HCT116 (cell line): ENCODE data around the gene POFUT1. TPM values are rescaled to one million over a fixed set of nuclear protein-coding genes. Genes with fewer than 3 reads are reported as not detected.
"Not testable (repeated sequence)": the region's sequence is repeated elsewhere in the genome, so short reads cannot be mapped to it uniquely, and the experiment has no call there.

Experiments
- ATAC-seq: fragments of 200-7000 bp; cut with Tn5 transposase; 2 replicates; pipeline ENCODE4 v1.9.1; 2020; ENCODE audit warnings: mild to moderate bottlenecking, moderate library complexity
- BruUV-seq: library from RNA; stranded (reverse); fragments of 400-500 nt; replicated peaks from 2 replicates; lab custom pipeline; 2021; lab: Mats Ljungman, UMichigan
- CTCF ChIA-PET: fragments of 300-600 bp; sonication (Branson Sonifier 250); formaldehyde crosslinking; loops from one replicate; lab custom pipeline; 2021; ENCODE audit warnings: antibody characterized with exemption; lab: Charles Lee
- POLR2A ChIA-PET: fragments of 300-600, 350-600 bp; sonication (Branson Sonifier 250); formaldehyde crosslinking; loops from one replicate; lab custom pipeline; 2021; ENCODE audit warnings: antibody characterized with exemption; lab: Charles Lee
- RAD21 ChIA-PET, 2 experiments: fragments of 300-600 bp; sonication (Branson Sonifier 250); formaldehyde crosslinking; loops; one replicate each; lab custom pipeline; 2023; ENCODE audit warnings: low total read pairs in 2 of 2; ENCODE audit not compliant: uncharacterized antibody in 2 of 2, unreplicated experiment in 2 of 2, low non-redundant PET in 1 of 2; lab: Charles Lee
- DNase-seq: peaks from one replicate; pipeline ENCODE4 v3.0.0-alpha.2; 2010; ENCODE audit warnings: low read depth, low spot score
- H2AFZ ChIP-seq: fragments of 200-600 bp; shearing (Covaris generic), sonication (generic); 2 replicates; pipeline ENCODE4 v1.6.1; 2017; ENCODE audit warnings: low read depth, mixed run types, mixed read lengths, antibody characterized with exemption, low read length; ENCODE audit not compliant: poor library complexity, severe bottlenecking
- H3K27ac ChIP-seq: 2 replicates; pipeline ENCODE4 v1.5.1; 2012; ENCODE audit warnings: low read depth, low read length
- H3K27me3 ChIP-seq: fragments of 200-600 bp; sonication (generic); 2 replicates; pipeline ENCODE4 v1.6.1; 2016; ENCODE audit warnings: mixed run types, low read length, mixed read lengths; ENCODE audit not compliant: insufficient read depth
- H3K36me3 ChIP-seq, 2 experiments: fragments of 200-500 bp in 1 of 2; fragments of 200-600 bp in 1 of 2; sonication (Bioruptor generic) in 1 of 2; sonication (generic) in 1 of 2; 2 replicates each; pipeline versions ENCODE4 v1.5.1 to v1.6.1; 2014 to 2016; ENCODE audit warnings: low read length in 2 of 2, inconsistent platforms in 1 of 2, mixed read lengths in 1 of 2, mixed run types in 1 of 2; ENCODE audit not compliant: insufficient read depth in 2 of 2, control insufficient read depth in 1 of 2
- H3K4me1 ChIP-seq, 2 experiments: fragments of 200-600 bp in 1 of 2; sonication (generic) in 1 of 2; 2 replicates each; pipeline versions ENCODE4 v1.5.1 to v1.6.1; 2012 to 2017; ENCODE audit warnings: low read length in 2 of 2, inconsistent platforms in 1 of 2, mild to moderate bottlenecking in 1 of 2, mixed read lengths in 1 of 2, mixed run types in 1 of 2, moderate library complexity in 1 of 2; ENCODE audit not compliant: insufficient read depth in 2 of 2, control insufficient read depth in 1 of 2
- H3K4me2 ChIP-seq: fragments of 200-600 bp; sonication (generic); 2 replicates; pipeline ENCODE4 v1.6.1; 2017; ENCODE audit warnings: mixed run types, low read length, mixed read lengths
- H3K4me3 ChIP-seq, 2 experiments: fragments of 200-600 bp in 1 of 2; sonication (generic) in 1 of 2; replicated peaks in 1 of 2; 2 replicates each; pipeline ENCODE4 v1.5.1; 2011 to 2016; ENCODE audit warnings: low read length in 2 of 2, control low read depth in 1 of 2, low read depth in 1 of 2, mild to moderate bottlenecking in 1 of 2, mixed read lengths in 1 of 2, mixed run types in 1 of 2
- H3K79me2 ChIP-seq: fragments of 200-600 bp; sonication (generic); 2 replicates; pipeline ENCODE4 v1.6.1; 2017; ENCODE audit warnings: mild to moderate bottlenecking, mixed run types, low read length, moderate library complexity, mixed read lengths; ENCODE audit not compliant: insufficient read depth
- H3K9ac ChIP-seq: fragments of 200-600 bp; sonication (generic); 2 replicates; pipeline ENCODE4 v1.6.1; 2016; ENCODE audit warnings: low read length, mixed read lengths
- H3K9me2 ChIP-seq: fragments of 200-600 bp; sonication (generic), shearing (Covaris generic); 2 replicates; pipeline ENCODE4 v1.6.1; 2017; ENCODE audit warnings: mixed run types, mild to moderate bottlenecking, moderate library complexity; ENCODE audit not compliant: insufficient read depth
- H3K9me3 ChIP-seq, 2 experiments: fragments of 200-500 bp in 1 of 2; fragments of 200-600 bp in 1 of 2; sonication (Bioruptor generic) in 1 of 2; sonication (generic) in 1 of 2; 2 replicates each; pipeline ENCODE4 v1.6.1; 2014 to 2017; ENCODE audit warnings: low read length in 2 of 2, mixed read lengths in 2 of 2, inconsistent platforms in 1 of 2, low read depth in 1 of 2, mild to moderate bottlenecking in 1 of 2, mixed run types in 1 of 2, moderate library complexity in 1 of 2; ENCODE audit not compliant: control insufficient read depth in 1 of 2, insufficient read depth in 1 of 2
- H4K20me1 ChIP-seq: fragments of 200-600 bp; sonication (generic), shearing (Covaris generic); 2 replicates; pipeline ENCODE4 v1.6.1; 2017; ENCODE audit warnings: mixed run types, mild to moderate bottlenecking, moderate library complexity; ENCODE audit not compliant: insufficient read depth
- CBX3 ChIP-seq: IDR thresholded peaks from 2 replicates; pipeline ENCODE4 v1.6.1; 2012; ENCODE audit warnings: low read depth
- CEBPB ChIP-seq: IDR thresholded peaks from 2 replicates; pipeline ENCODE4 v1.6.1; 2012; ENCODE audit warnings: low read depth
- EGR1 ChIP-seq: IDR thresholded peaks from 2 replicates; pipeline ENCODE4 v1.6.1; 2012; ENCODE audit warnings: low read depth
- FOSL1 ChIP-seq: IDR thresholded peaks from 2 replicates; pipeline ENCODE4 v1.6.1; 2012; ENCODE audit warnings: low read depth
- JUND ChIP-seq: IDR thresholded peaks from 2 replicates; pipeline ENCODE4 v1.6.1; 2012
- POLR2AphosphoS5 ChIP-seq: IDR thresholded peaks from 2 replicates; pipeline ENCODE4 v1.6.1; 2011; ENCODE audit warnings: mild to moderate bottlenecking, low read depth, low read length, moderate library complexity
- RAD21 ChIP-seq: IDR thresholded peaks from 2 replicates; pipeline ENCODE4 v1.6.1; 2012; ENCODE audit warnings: low read depth, mild to moderate bottlenecking
- SP1 ChIP-seq: IDR thresholded peaks from 2 replicates; pipeline ENCODE4 v1.6.1; 2012; ENCODE audit warnings: low read depth
- SRF ChIP-seq: IDR thresholded peaks from 2 replicates; pipeline ENCODE4 v1.6.1; 2012; ENCODE audit warnings: low read depth
- YY1 ChIP-seq: IDR thresholded peaks from 2 replicates; pipeline ENCODE4 v1.6.1; 2011; ENCODE audit warnings: low read length, low read depth, moderate library complexity, mild to moderate bottlenecking; ENCODE audit not compliant: insufficient replicate concordance; ENCODE audit errors: extremely low read depth
- ZNF274 ChIP-seq: fragments of 200-500 bp; sonication (Bioruptor generic); IDR thresholded peaks from 2 replicates; pipeline ENCODE4 v1.6.1; 2014; ENCODE audit warnings: mild to moderate bottlenecking, low read depth, low read length, inconsistent platforms
- intact Hi-C: fragments of 100-400 bp; cut with micrococcal nuclease; formaldehyde crosslinking; loops from 2 replicates; pipeline ENCODE4 v1.10.0; 2022
- total RNA-seq: library from RNA; stranded (reverse); gene quantifications from one replicate; pipeline ENCODE4 v1.2.1, GENCODE V29; 2021; ENCODE audit not compliant: unreplicated experiment
- TF ChIP-seq, protein P1 (sequence below): IDR thresholded peaks from 2 replicates; pipeline ENCODE4 v1.6.1; 2012
- TF ChIP-seq, protein P2 (sequence below), 3 experiments: fragments of 200-600 bp in 1 of 3; sonication (generic) in 1 of 3; IDR thresholded peaks in 2 of 3; conservative IDR thresholded peaks in 1 of 3; 2 replicates each; pipeline ENCODE4 v1.5.1; 2012 to 2017; ENCODE audit warnings: low read depth in 2 of 3, low read length in 2 of 3, antibody characterized with exemption in 1 of 3, borderline replicate concordance in 1 of 3, control low read depth in 1 of 3, mild to moderate bottlenecking in 1 of 3, mixed read lengths in 1 of 3, mixed run types in 1 of 3, moderate library complexity in 1 of 3; ENCODE audit not compliant: insufficient read depth in 1 of 3

POFUT1 gene
- total RNA-seq, 1 experiment from 2014 or later = 34.5 TPM

DNA sequence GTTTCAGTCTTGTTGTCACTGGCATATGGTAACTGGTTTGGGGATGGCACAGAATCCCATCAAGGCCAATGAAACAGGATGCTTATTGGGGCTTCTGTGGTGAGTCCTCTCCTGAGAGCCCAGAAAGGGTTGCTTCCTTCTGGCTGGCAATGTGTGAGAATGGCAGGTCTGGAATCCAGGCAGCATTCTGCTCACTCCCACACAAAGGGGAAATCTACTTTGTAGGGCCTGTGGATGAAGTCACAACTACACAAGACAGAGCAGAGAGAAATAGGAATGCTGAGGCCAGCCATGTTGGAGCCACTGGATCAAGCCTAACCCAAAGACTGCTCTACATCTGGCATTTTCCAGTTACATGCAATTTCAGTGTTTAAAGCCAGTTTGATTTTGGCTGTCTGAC, 15.8 kb upstream of the POFUT1 start (continued):
- TF ChIP-seq, protein P1, sequence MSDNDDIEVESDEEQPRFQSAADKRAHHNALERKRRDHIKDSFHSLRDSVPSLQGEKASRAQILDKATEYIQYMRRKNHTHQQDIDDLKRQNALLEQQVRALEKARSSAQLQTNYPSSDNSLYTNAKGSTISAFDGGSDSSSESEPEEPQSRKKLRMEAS = no peak
- TF ChIP-seq JUND (no peak), ZNF274 (no peak), SRF (no peak), EGR1 (no peak), FOSL1 (no peak), CEBPB (no peak)

DNA sequence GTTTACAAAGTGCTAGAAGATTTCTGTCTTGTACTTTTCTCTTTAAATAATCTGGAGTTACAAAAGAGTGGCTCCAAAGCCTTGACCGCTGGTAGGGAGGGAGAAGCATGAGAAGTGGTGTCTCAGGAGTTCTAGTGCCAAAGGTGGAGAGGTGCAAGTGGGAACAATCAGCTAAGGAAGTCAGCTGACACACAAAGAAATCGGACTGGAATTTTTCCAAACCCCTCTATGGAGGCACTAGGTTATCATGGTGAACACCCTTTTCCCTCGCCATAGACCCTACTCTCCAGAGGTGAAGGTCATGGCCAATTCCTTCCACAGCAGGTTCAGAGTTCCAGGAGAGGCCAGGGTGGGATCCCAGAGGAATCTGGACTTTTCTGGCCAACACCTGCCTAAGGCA, 15.0 kb upstream of the POFUT1 start:
- Histone ChIP-seq H3K9ac (no peak overlapping the region), H3K79me2 (peaks cover 4% of the 10 kb centered on the region), H2AFZ (no peak overlapping the region), H3K27me3 (no peaks in the 10 kb centered on the region), H3K4me3 (no peak overlapping the region), H3K9me3 (no peaks in the 10 kb centered on the region), H4K20me1 (no peaks in the 10 kb centered on the region), H3K27ac (no peak overlapping the region), H3K9me2 (no peaks in the 10 kb centered on the region), H3K36me3 (peaks cover 18 to 31% of the 10 kb centered on the region in 2 experiments; a peak in 3 of 4 replicates), H3K4me2 (no peak overlapping the region), H3K4me1 (no peaks in the 10 kb centered on the region)
- no peak for TF ChIP-seq JUND
- TF ChIP-seq, protein P2, sequence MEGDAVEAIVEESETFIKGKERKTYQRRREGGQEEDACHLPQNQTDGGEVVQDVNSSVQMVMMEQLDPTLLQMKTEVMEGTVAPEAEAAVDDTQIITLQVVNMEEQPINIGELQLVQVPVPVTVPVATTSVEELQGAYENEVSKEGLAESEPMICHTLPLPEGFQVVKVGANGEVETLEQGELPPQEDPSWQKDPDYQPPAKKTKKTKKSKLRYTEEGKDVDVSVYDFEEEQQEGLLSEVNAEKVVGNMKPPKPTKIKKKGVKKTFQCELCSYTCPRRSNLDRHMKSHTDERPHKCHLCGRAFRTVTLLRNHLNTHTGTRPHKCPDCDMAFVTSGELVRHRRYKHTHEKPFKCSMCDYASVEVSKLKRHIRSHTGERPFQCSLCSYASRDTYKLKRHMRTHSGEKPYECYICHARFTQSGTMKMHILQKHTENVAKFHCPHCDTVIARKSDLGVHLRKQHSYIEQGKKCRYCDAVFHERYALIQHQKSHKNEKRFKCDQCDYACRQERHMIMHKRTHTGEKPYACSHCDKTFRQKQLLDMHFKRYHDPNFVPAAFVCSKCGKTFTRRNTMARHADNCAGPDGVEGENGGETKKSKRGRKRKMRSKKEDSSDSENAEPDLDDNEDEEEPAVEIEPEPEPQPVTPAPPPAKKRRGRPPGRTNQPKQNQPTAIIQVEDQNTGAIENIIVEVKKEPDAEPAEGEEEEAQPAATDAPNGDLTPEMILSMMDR (IDR thresholded peaks at IDR 0.05 in 2 of 3, conservative IDR thresholded peaks at IDR 0.05 in 1 of 3; ENCODE audit: borderline replicate concordance in 1 of 3, insufficient read depth in 1 of 3, low read depth in 2 of 3, low read length in 2 of 3) = no peak
- no peak for TF ChIP-seq CBX3
- TF ChIP-seq POLR2AphosphoS5 = no peak
- TF ChIP-seq CEBPB = no peak
- TF ChIP-seq FOSL1 = no peak
- TF ChIP-seq YY1 = no peak
- TF ChIP-seq RAD21 = no peak
- TF ChIP-seq SP1 = no peak
- no peak for TF ChIP-seq EGR1
- TF ChIP-seq, protein P1 = no peak
- TF ChIP-seq SRF = no peak
- no peak for DNase-seq
- POLR2A ChIA-PET = no interaction called here
- BruUV-seq = TSS peak; percentile 4
- RAD21 ChIA-PET = interaction anchor here in 1 of 2 experiments (0.6 kb wide), 1 partner anchor 292 kb away, joined by 4 read pairs; no protein-coding TSS in a partner anchor
- intact Hi-C loops = no loop called here
- CTCF ChIA-PET = no interaction called here
- no peak for ATAC-seq

DNA sequence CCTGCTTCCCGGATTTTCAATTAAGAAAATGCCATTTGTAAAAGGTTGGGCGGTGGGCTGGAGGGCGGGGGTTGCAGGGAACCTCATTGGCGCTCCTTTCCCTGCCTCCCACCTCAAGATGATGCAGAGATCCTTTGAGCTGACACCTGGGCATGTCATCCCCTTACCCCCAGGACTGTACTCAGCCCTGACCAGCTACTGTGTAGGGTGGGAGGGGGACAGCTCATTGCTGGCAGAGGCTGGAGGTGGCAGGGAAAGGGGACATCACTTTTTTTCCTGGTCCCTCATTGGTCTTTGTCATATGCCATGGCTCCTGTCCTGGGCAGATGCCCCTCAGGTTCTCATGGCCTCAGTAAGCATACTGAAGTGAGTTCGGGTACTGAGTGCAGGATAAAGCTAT, 14.3 kb upstream of the POFUT1 start:
- POLR2A ChIA-PET, ATAC-seq, H3K4me2 ChIP-seq, H3K4me3 ChIP-seq, intact Hi-C loops, H3K27ac ChIP-seq, H2AFZ ChIP-seq, CTCF ChIA-PET, H3K79me2 ChIP-seq, DNase-seq, H4K20me1 ChIP-seq, H3K9me2 ChIP-seq, H3K27me3 ChIP-seq, H3K9me3 ChIP-seq, H3K4me1 ChIP-seq, BruUV-seq, H3K9ac ChIP-seq: not testable (repeated sequence)
- peaks cover 22 to 34% of the 10 kb centered on the region in 2 experiments; a peak in 3 of 4 replicates for H3K36me3 ChIP-seq
- RAD21 ChIA-PET = interaction anchor here in 1 of 2 experiments (0.6 kb wide), 1 partner anchor 291 kb away, joined by 4 read pairs; no protein-coding TSS in a partner anchor
